Activated naive CD4-positive, alpha-beta T cell treated with anti-CD3 and anti-CD28 coated beads, Interleukin-2, amount 50 U/mL, for 16 hours (primary cell): ENCODE measurements around the gene CDKN2AIPNL.
"Not testable (repeated sequence)": the region's sequence is repeated elsewhere in the genome, so short reads cannot be mapped to it uniquely, and the experiment has no call there.

Experiments used
- DNase-seq: peaks from one replicate; pipeline ENCODE4 v3.0.0-alpha.2; 2020

The CDKN2AIPNL gene

GRCh38 chr5:134437847-134438581, 26.3 kb upstream of the CDKN2AIPNL start:
- no peak for DNase-seq

GRCh38 chr5:134437340-134437846, 25.7 kb upstream of the CDKN2AIPNL start:
- no peak for DNase-seq

GRCh38 chr5:134436523-134437339, 25.1 kb upstream of the CDKN2AIPNL start:
- peak; percentile 20 for DNase-seq

GRCh38 chr5:134435560-134435959, 23.9 kb upstream of the CDKN2AIPNL start:
- DNase-seq, result no peak

GRCh38 chr5:134432677-134433359, 21.1 kb upstream of the CDKN2AIPNL start:
- DNase-seq, result no peak

- DNase-seq, result no peak
Measured at GRCh38 chr5:134432174-134432573, 20.5 kb upstream of the CDKN2AIPNL start.

GRCh38 chr5:134430001-134430569, 18.4 kb upstream of the CDKN2AIPNL start:
- no peak for DNase-seq

- no peak for DNase-seq
Measured at GRCh38 chr5:134427540-134428041, 15.9 kb upstream of the CDKN2AIPNL start.

- no peak for DNase-seq
Measured at GRCh38 chr5:134426361-134426760, 14.7 kb upstream of the CDKN2AIPNL start.

GRCh38 chr5:134423376-134423775, 11.7 kb upstream of the CDKN2AIPNL start:
- no peak for DNase-seq

GRCh38 chr5:134422791-134423365, 11.2 kb upstream of the CDKN2AIPNL start:
- no peak for DNase-seq

- not testable (repeated sequence) for DNase-seq
Measured at GRCh38 chr5:134421038-134421437, 9.4 kb upstream of the CDKN2AIPNL start.

GRCh38 chr5:134420343-134420742, 8.7 kb upstream of the CDKN2AIPNL start:
- no peak for DNase-seq

GRCh38 chr5:134418958-134419357, 7.3 kb upstream of the CDKN2AIPNL start:
- DNase-seq, result no peak

- no peak for DNase-seq
Measured at GRCh38 chr5:134417707-134418106, 6.0 kb upstream of the CDKN2AIPNL start.

GRCh38 chr5:134413046-134413445, 1.4 kb upstream of the CDKN2AIPNL start:
- DNase-seq, result no peak

GRCh38 chr5:134411228-134411545, 494 bp downstream of the CDKN2AIPNL start:
- no peak for DNase-seq

- DNase-seq, result no peak
Measured at GRCh38 chr5:134410822-134411221, 859 bp downstream of the CDKN2AIPNL start.

GRCh38 chr5:134409321-134409720, 2.4 kb downstream of the CDKN2AIPNL start:
- DNase-seq, result no peak

GRCh38 chr5:134406390-134406789, 5.3 kb downstream of the CDKN2AIPNL start:
- DNase-seq, result no peak

GRCh38 chr5:134403951-134404350, 7.7 kb downstream of the CDKN2AIPNL start:
- DNase-seq, result no peak

- DNase-seq, result no peak
Measured at GRCh38 chr5:134398609-134399155, 13.0 kb downstream of the CDKN2AIPNL start.
